ENCODE measurements around the gene BRPF1. TPM values are rescaled to one million over a fixed set of nuclear protein-coding genes. Genes with fewer than 3 reads are reported as not detected.

Gene BRPF1
- total and polyA plus RNA-seq, 4 donors: 4.1 to 17.6 (median 11.6) TPM

- no peak for DNase-seq
- Histone ChIP-seq H3K36me3 (ENCODE audit: control insufficient read depth in 1 of 2, insufficient read depth in 2 of 2, low read length in 1 of 2) (peaks cover 11 to 38% of the 10 kb centered on the region in 2 donors), H3K9me3 (ENCODE audit: control insufficient read depth, low read length) (no peaks in the 10 kb centered on the region), H3K27ac (ENCODE audit: low read depth in 1 of 2, low read length in 2 of 2) (no peak overlapping the region), H3K4me1 (ENCODE audit: control insufficient read depth in 1 of 2, insufficient read depth in 2 of 2, low read length in 2 of 2) (no peaks in the 10 kb centered on the region), H3K27me3 (ENCODE audit: control insufficient read depth in 1 of 2, insufficient read depth in 2 of 2, low read length in 1 of 2) (no peaks in the 10 kb centered on the region), H3K4me3 (ENCODE audit: low read length in 2 of 2) (no peak overlapping the region)
- intact Hi-C loops (cut with DNase I): no loop called here
- no peak for ATAC-seq (ENCODE audit: low FRiP score)
- WGBS, 2 donors: 90 to 94% methylated on average over 5 of the region's 5 CpGs
Observed at GRCh38 chr3:9688961-9689360, 42.6 kb upstream of the BRPF1 start.

- peaks cover 6 to 31% of the 10 kb centered on the region in 2 donors for H3K36me3 ChIP-seq (ENCODE audit: control insufficient read depth in 1 of 2, insufficient read depth in 2 of 2, low read length in 1 of 2)
- no peak overlapping the region for H3K27ac ChIP-seq (ENCODE audit: low read depth in 1 of 2, low read length in 2 of 2)
- H3K27me3 ChIP-seq (ENCODE audit: control insufficient read depth in 1 of 2, insufficient read depth in 2 of 2, low read length in 1 of 2): no peaks in the 10 kb centered on the region
- intact Hi-C loops (cut with DNase I): no loop called here
- no peak overlapping the region for H3K4me3 ChIP-seq (ENCODE audit: low read length in 2 of 2)
- DNase-seq: no peak
- 91 to 92% methylated on average over 4 of the region's 4 CpGs for WGBS, 2 donors
- H3K9me3 ChIP-seq (ENCODE audit: control insufficient read depth, low read length): no peaks in the 10 kb centered on the region
- ATAC-seq (ENCODE audit: low FRiP score): no peak
- H3K4me1 ChIP-seq (ENCODE audit: control insufficient read depth in 1 of 2, insufficient read depth in 2 of 2, low read length in 2 of 2): no peaks in the 10 kb centered on the region
Observed at GRCh38 chr3:9689757-9690156, 41.8 kb upstream of the BRPF1 start.

GRCh38 chr3:9690451-9691450 is 40.8 kb upstream of the BRPF1 start:
- no peaks in the 10 kb centered on the region for H3K4me1 ChIP-seq (ENCODE audit: control insufficient read depth in 1 of 2, insufficient read depth in 2 of 2, low read length in 2 of 2)
- WGBS, 2 donors: 48 to 53% methylated on average over 15 of the region's 15 CpGs
- H3K27ac ChIP-seq (ENCODE audit: low read depth in 1 of 2, low read length in 2 of 2): no peak overlapping the region
- intact Hi-C loops (cut with DNase I): no loop called here
- H3K4me3 ChIP-seq (ENCODE audit: low read length in 2 of 2): no peak overlapping the region
- no peaks in the 10 kb centered on the region for H3K9me3 ChIP-seq (ENCODE audit: control insufficient read depth, low read length)
- DNase-seq (no peak), ATAC-seq (ENCODE audit: low FRiP score) (no peak)
- no peaks in the 10 kb centered on the region for H3K27me3 ChIP-seq (ENCODE audit: control insufficient read depth in 1 of 2, insufficient read depth in 2 of 2, low read length in 1 of 2)
- H3K36me3 ChIP-seq (ENCODE audit: control insufficient read depth in 1 of 2, insufficient read depth in 2 of 2, low read length in 1 of 2): peaks cover 6 to 23% of the 10 kb centered on the region in 2 donors

DNA sequence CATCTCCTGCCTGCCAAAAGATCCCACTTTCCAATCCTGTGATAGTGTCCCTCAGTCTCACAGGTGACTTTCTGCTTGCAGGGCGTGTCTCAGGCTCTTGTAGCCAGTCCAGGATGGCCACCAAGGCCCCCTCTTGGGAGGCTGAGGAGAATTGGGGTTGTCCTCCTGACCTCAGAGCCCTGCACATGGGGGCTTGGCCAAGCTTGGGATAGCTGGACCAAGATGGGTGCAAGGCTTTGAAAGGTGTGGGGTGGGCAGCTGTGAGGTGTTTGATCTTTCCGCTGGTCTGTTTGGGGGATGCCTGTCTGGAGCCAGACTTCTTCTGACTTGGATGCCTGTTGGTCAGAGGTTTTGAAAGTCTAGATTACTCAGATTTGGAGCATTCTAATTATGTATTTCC is 39.9 kb upstream of the BRPF1 start:
- Histone ChIP-seq H3K4me3 (ENCODE audit: low read length in 2 of 2) (no peak overlapping the region), H3K9me3 (ENCODE audit: control insufficient read depth, low read length) (no peaks in the 10 kb centered on the region), H3K27me3 (ENCODE audit: control insufficient read depth in 1 of 2, insufficient read depth in 2 of 2, low read length in 1 of 2) (no peaks in the 10 kb centered on the region), H3K4me1 (ENCODE audit: control insufficient read depth in 1 of 2, insufficient read depth in 2 of 2, low read length in 2 of 2) (no peaks in the 10 kb centered on the region), H3K36me3 (ENCODE audit: control insufficient read depth in 1 of 2, insufficient read depth in 2 of 2, low read length in 1 of 2) (peaks cover 0 to 25% of the 10 kb centered on the region in 2 donors), H3K27ac (ENCODE audit: low read depth in 1 of 2, low read length in 2 of 2) (no peak overlapping the region)
- DNase-seq: no peak
- ATAC-seq (ENCODE audit: low FRiP score): no peak
- WGBS, 2 donors: 95 to 97% methylated on average over 2 of the region's 2 CpGs
- intact Hi-C loops (cut with DNase I): no loop called here

DNA sequence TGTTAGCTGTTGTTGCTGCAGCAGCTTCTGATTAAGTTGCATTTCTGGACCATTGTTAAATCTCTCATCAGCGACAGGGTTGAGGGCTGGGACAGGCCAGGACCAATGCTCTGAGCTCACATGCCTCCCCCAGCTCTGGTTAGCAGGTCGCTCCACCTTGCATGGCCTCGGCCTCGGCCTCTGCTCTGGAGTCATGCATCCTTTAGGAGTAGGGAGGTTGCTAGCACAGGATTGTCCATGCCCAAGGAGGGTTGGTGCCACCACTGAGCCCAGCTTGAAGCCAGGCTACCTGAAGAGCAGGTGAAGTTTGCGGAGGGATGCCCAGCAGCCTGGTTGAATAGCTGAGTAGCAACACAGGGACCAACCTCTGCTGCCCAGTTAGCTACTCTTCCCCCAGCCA is 39.1 kb upstream of the BRPF1 start:
- 94% methylated on average over 5 of the region's 5 CpGs for WGBS, 2 donors
- H3K4me1 ChIP-seq (ENCODE audit: control insufficient read depth in 1 of 2, insufficient read depth in 2 of 2, low read length in 2 of 2): no peaks in the 10 kb centered on the region
- H3K9me3 ChIP-seq (ENCODE audit: control insufficient read depth, low read length): no peaks in the 10 kb centered on the region
- no peak overlapping the region for H3K4me3 ChIP-seq (ENCODE audit: low read length in 2 of 2)
- intact Hi-C loops (cut with DNase I): no loop called here
- peaks cover 0 to 25% of the 10 kb centered on the region in 2 donors for H3K36me3 ChIP-seq (ENCODE audit: control insufficient read depth in 1 of 2, insufficient read depth in 2 of 2, low read length in 1 of 2)
- no peak for DNase-seq
- no peaks in the 10 kb centered on the region for H3K27me3 ChIP-seq (ENCODE audit: control insufficient read depth in 1 of 2, insufficient read depth in 2 of 2, low read length in 1 of 2)
- H3K27ac ChIP-seq (ENCODE audit: low read depth in 1 of 2, low read length in 2 of 2): no peak overlapping the region
- ATAC-seq (ENCODE audit: low FRiP score): no peak

DNA sequence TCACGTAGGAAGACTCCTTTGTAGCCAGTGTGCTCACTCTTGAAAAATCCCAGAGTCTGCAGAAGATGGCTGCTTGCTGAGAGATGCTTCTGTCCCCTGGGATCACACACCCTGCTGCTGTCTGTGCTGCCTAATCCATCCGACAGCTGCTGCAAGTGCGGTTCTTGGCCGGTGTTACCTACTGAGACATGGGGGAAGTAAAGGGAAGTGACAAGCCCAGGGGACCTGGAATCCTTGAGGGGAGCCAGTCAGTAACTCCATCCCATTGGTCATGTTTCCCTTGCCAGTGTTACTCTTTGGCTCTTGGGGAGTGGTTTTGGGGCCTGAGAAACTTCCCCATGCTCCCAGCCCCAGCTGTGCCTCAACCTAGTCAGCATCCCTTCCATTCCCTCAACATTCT is 36.2 kb upstream of the BRPF1 start:
- no peak for DNase-seq
- H3K9me3 ChIP-seq (ENCODE audit: control insufficient read depth, low read length): no peaks in the 10 kb centered on the region
- intact Hi-C loops (cut with DNase I): no loop called here
- H3K27me3 ChIP-seq (ENCODE audit: control insufficient read depth in 1 of 2, insufficient read depth in 2 of 2, low read length in 1 of 2): no peaks in the 10 kb centered on the region
- no peak for ATAC-seq (ENCODE audit: low FRiP score)
- H3K36me3 ChIP-seq (ENCODE audit: control insufficient read depth in 1 of 2, insufficient read depth in 2 of 2, low read length in 1 of 2): peaks cover 2 to 15% of the 10 kb centered on the region in 2 donors
- no peak overlapping the region for H3K27ac ChIP-seq (ENCODE audit: low read depth in 1 of 2, low read length in 2 of 2)
- no peak overlapping the region for H3K4me3 ChIP-seq (ENCODE audit: low read length in 2 of 2)
- H3K4me1 ChIP-seq (ENCODE audit: control insufficient read depth in 1 of 2, insufficient read depth in 2 of 2, low read length in 2 of 2): no peaks in the 10 kb centered on the region
- 73 to 80% methylated on average over 4 of the region's 4 CpGs for WGBS, 2 donors

DNA sequence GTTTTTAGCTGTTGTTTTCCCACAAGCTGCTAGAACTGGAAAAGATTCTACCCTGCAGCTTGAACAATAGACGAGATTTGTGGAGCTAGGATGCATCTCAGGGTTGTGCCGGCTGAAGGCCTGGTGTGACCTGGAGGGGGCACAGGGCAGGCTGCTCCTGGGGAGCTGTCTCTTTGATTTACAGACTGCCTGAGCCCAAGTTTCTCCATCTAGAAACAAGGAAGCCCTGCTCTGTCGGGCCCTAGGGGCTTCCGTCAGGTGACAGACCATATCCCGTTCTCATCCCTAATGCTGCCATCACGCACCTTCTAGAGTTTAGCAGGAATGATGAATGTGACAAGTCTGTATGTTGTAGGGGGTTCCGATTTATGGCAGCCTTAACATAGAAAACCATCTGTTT is 35.8 kb upstream of the BRPF1 start:
- DNase-seq: no peak
- WGBS, 2 donors: 77 to 79% methylated on average over 7 of the region's 7 CpGs
- H3K36me3 ChIP-seq (ENCODE audit: control insufficient read depth in 1 of 2, insufficient read depth in 2 of 2, low read length in 1 of 2): peaks cover 2 to 14% of the 10 kb centered on the region in 2 donors

DNA sequence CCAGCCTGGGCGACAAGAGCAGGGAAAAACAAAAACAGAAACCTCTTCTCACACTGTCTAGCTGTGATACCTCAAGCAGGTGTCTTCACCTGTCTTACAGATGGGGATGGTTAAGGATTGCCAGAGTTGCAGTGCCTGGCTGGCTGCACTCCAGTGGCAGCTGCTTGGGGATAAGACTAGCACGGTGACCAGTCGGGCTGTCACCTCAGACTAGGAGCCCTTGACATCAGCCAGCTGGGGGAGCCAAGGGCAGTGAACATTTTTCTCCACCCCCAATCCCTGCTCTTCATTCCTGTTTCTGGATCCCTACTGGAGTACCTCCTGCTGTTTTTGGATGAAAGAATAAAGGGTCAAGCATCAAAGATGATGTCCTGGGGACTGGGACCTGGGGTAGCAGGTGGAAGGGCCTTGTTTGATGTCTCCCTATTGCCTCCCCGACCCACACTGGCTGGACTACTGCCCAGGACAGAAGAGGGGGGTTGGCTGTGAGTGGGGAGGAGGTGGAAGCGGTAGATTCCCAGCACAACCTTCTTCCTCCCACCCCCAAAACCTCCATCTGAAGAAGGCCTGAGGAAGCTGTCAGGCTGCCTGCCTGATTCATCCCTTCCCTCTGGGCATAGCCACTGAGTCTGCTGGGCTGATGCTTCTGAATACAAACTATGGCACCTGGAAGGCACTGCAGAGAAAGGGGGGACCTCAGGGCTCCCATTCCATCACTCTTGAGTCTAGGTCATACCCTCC is 34.9 kb upstream of the BRPF1 start:
- DNase-seq (no peak), ATAC-seq (ENCODE audit: low FRiP score) (no peak)
- Histone ChIP-seq H3K36me3 (ENCODE audit: control insufficient read depth in 1 of 2, insufficient read depth in 2 of 2, low read length in 1 of 2) (peaks cover 2 to 9% of the 10 kb centered on the region in 2 donors), H3K4me1 (ENCODE audit: control insufficient read depth in 1 of 2, insufficient read depth in 2 of 2, low read length in 2 of 2) (no peaks in the 10 kb centered on the region), H3K4me3 (ENCODE audit: low read length in 2 of 2) (no peak overlapping the region), H3K27me3 (ENCODE audit: control insufficient read depth in 1 of 2, insufficient read depth in 2 of 2, low read length in 1 of 2) (no peaks in the 10 kb centered on the region), H3K27ac (ENCODE audit: low read depth in 1 of 2, low read length in 2 of 2) (no peak overlapping the region), H3K9me3 (ENCODE audit: control insufficient read depth, low read length) (no peaks in the 10 kb centered on the region)
- intact Hi-C loops (cut with DNase I): no loop called here
- WGBS, 2 donors: 65 to 66% methylated on average over 5 of the region's 5 CpGs

More for the DNA sequence above, 35.8 kb upstream of the BRPF1 start:
- Histone ChIP-seq H3K27ac (ENCODE audit: low read depth in 1 of 2, low read length in 2 of 2) (no peak overlapping the region), H3K4me3 (ENCODE audit: low read length in 2 of 2) (no peak overlapping the region), H3K9me3 (ENCODE audit: control insufficient read depth, low read length) (no peaks in the 10 kb centered on the region), H3K4me1 (ENCODE audit: control insufficient read depth in 1 of 2, insufficient read depth in 2 of 2, low read length in 2 of 2) (no peaks in the 10 kb centered on the region), H3K27me3 (ENCODE audit: control insufficient read depth in 1 of 2, insufficient read depth in 2 of 2, low read length in 1 of 2) (no peaks in the 10 kb centered on the region)
- intact Hi-C loops (cut with DNase I): no loop called here
- no peak for ATAC-seq (ENCODE audit: low FRiP score)
